GM19035 (cell line): ENCODE measurements around the gene AGL.
"Not testable (repeated sequence)": the region's sequence is repeated elsewhere in the genome, so short reads cannot be mapped to it uniquely, and the experiment has no call there.

Source experiments
- ATAC-seq: cut with Tn5 transposase; IDR thresholded peaks from one replicate; pipeline ENCODE4 v1.9.1; 2021; ENCODE audit not compliant: unreplicated experiment

AGL gene

DNA sequence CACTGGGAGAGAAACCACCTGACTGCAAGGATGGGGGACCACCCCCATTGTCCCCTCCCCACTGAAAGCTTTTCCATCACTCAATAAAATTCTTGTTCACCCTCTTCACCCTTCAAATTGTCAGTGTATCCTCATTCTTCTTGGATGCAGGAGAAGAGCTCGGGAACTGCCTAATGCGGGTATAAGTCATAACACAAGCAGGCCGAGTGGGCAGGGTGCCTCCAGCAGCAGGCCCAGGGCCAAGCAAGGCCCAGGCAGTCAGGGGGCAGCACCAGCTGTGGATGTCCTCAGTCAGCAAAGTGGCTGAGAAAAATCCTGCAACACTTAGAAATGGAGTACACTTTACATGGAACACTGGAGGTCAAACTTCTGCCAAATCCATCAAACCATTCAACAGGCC is 85.9 kb downstream of the AGL start:
- ATAC-seq = no peak

DNA sequence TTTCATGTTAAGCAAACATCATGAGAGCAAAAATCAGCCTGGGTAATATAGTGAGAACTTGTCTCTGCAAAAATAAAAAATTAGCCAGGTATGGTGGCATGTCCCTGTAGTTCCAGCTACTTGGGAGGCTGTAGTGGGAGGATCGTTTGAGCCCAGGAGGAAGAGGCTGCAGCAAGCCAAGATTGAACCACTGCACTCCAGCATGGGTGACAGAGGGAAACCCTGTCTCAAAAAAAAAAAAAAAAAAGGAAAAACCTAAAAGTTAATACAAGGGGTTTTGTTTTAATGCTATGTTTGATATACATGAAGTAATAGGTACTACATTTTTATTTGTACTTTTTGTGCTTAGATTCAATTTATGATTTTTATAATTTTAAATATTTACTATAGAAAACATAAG is 92.6 kb downstream of the AGL start:
- no peak for ATAC-seq

- no peak for ATAC-seq
Observed at GRCh38 chr1:99943223-99943794, 93.1 kb downstream of the AGL start.

DNA sequence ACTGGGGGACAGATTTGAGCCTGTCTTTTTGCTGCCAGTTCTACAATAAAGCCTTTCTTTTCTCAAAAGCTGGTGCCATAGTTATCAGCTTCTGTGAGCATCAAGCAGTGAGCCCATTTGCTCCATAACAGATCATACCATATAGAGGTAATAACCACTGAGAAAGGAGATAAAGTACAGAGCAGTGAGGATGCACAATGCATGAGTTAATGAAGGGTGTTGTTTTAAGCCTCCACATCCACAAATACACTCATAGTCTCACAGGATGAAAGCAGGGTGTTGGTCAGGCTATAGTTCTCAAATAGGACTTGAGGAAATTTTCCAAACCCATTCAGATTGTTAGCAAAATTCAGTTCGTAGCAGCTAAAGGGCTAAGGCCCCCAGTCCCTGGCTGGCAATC is 94.0 kb downstream of the AGL start:
- ATAC-seq = no peak

- no peak for ATAC-seq
Observed at GRCh38 chr1:99945174-99945573, 95.0 kb downstream of the AGL start.

DNA sequence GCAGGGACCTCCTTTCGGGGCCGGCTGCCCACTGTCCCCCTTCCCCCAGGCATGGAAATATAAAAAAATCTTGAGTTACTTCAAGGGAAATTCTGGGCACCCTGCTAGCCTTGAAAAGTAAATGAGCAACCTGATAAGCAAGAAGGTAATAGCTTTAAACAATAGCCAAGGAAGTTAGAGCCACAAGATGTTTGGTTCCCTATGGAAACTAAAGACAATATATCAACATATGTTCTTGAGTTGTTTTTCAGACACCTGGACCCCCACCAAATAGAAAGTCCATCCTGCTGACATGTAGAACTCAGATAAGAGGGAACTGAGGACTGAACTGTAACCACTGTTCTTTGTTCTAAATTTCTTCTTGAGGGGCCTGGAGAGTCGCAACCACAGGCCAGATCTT is 100.3 kb downstream of the AGL start:
- ATAC-seq = no peak

- no peak for ATAC-seq
Observed at GRCh38 chr1:99952522-99952921, 102.4 kb downstream of the AGL start.

GRCh38 chr1:99955375-99955774 is 105.2 kb downstream of the AGL start:
- ATAC-seq = no peak

GRCh38 chr1:99956755-99957154 is 106.6 kb downstream of the AGL start:
- ATAC-seq = no peak

- no peak for ATAC-seq
Observed at GRCh38 chr1:99957818-99958217, 107.7 kb downstream of the AGL start.

DNA sequence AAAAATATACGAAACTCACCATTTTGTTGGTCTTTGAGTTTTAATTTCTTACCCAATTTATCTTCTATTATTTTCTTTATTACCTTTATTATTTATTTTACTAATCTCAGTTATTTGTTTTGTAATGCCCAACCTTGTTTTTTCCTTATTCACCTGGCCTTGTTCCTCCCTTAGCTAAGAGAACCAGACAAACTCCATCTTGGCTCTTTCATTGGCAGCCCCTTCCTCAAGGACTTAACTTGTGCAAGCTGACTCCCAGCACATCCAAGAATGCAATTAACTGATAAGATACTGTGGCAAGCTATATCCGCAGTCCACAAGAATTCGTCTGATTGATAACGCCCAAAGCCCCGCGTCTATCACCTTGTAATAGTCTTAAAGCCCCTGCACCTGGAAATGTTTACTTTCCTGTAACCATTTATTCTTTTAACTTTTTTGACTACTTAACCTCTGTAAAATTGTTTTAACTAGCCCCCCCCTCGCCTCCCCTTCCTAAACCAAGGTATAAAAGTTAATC is 109.1 kb downstream of the AGL start:
- ATAC-seq = not testable (repeated sequence)

- ATAC-seq = not testable (repeated sequence)
Observed at GRCh38 chr1:99960260-99960659, 110.1 kb downstream of the AGL start.

DNA sequence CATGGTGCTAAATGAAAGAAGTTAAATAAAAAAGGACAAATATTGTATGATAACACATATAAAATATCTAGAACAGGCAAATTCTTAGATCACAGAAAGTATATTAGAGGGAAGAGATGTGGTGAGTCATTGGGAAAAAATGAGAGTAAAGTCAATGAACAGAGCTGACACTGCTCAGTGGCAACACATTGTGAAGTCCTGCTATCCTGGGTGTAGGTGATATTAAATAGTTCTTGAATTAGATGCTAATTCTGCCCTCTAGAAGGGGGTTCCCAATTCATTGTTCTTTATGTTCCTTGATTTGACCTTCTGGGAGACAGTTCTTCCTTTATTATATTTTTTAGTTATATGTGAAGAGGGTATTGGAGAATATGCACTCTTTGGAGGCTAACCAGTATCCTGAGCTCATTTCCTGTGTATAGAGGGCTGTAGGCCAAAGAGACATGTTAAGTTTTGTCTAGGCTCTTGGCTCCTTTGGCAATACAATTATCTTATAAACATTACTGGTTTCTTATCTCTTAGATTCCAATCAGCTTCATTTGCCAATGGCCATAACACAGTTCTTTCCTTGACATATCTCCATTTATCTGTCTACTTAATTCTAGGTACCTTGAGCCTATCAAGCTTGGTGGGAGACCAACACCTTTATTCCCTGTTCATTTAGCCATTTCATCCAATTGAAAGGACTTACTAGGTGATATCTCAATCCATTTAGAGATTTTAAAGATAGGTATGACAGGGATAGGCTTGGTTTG is 113.1 kb downstream of the AGL start:
- no peak for ATAC-seq

GRCh38 chr1:99964806-99965205 is 114.6 kb downstream of the AGL start:
- no peak for ATAC-seq

GRCh38 chr1:99965646-99966375 is 115.7 kb downstream of the AGL start:
- ATAC-seq = no peak

DNA sequence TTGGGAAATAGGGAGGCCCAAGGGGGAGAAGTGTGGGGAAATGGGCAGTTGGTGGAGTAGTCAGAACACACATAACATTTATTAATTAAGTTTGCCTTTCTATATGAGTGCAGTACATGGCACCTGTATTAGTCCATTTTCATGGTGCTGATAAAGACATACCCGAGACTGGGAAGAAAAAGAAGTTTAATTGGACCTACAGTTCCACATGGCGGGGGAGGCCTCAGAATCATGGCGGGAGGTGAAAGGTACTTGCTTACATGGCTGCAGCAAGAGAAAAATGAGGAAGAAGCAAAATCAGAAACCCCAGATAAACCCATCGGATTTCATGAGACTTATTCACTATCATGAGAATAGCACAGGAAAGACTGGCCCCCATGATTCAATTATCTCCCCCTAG is 118.1 kb downstream of the AGL start:
- ATAC-seq = no peak

DNA sequence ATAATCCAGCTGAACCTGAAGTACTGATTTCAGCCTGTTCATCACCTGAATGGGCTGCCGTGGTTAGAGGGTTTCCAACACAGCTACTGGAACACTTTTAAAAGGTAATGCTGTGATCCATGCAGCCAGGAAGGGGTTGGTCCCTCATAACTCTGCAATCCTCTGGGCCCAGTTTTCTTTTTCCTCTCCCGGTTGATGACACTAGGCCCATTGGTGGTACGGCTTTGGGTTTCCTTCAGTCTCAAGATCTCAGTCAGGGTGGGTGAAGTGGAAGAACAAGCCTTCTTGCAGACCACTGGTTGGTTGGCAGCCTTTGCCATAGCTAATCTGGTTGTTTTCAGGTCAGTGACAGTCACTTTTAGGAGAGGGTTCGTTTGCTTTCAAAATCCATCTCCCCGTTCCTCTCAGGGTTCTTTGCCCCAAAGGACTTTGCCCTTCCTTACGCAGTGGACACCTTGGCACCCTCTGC is 119.1 kb downstream of the AGL start:
- ATAC-seq = peak; percentile 15

DNA sequence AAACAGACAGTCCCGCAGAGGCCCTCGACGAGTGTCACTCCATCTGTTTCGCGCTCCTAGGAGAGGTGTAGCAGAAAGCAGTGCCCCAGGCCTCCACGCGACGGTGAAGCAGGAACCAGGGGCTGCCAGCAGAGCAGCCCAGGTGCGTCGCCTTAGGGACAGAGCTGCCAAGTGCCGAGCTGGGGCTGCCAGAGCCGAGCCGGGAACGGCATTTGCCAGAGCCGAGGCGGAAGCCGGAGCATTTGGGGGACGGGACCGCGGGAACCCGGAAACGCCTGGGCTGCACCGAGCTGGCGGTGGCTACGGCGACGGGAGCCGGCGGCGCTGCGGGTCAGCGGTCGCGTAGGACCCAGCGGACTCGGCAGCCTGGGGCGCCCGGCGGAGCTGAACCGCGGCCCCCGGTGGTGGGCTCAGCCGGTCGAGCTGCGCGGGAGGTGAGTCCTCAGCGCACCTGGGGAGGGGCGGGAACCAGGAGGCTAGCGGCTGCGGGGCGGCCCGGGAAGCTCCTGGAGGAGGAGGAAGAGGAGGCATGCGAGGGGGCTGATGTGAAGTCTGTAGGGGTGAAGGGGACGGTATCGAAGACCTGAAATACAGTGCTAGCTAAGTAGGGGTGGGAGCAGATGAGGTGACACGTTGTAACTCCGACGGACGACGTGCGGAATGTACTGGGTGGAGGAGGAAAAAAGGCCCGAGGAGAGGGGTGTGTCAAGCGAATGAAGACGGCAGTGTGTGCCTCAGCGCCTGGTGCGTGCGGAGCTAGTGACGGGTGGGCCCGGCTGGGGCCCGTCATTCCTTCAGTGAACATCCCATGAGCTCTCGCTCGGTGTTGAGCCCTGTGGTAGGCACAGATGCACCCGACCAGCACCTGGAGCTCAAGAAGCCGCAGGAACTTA is 119.8 kb downstream of the AGL start, which contains the start of gene SLC35A3:
Gene SLC35A3, plus strand, starts transcription at position 268 of the 893 bp plus-strand sequence. CDS start 23,559 bp downstream, outside the sequence.
- ATAC-seq = peak; percentile 90

DNA sequence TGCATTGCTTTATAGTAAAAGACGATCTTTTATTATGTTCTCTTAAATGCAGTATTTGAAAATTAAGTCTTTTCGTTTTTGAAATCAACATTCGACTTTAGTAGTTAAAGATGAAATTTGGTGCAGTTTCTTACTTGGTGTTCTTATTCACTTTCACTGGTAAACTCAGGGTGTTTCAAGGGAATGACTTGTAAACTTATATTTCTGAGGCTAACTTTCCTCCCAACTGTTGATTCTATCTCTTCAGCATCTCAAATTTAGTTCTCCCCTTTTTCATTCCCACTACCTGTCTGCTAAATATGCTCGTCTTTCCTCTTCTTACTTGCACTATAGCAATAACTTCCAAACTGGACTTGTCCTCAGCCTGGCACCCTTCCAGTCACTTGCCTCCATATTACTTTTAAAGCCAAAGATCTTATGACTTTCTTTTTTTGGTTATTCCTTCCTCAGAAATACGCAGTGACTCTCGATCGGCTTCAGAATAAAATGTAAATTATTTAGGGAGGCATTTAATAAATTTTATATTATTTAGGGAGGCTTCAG is 120.6 kb downstream of the AGL start:
- no peak for ATAC-seq

- not testable (repeated sequence) for ATAC-seq
Observed at GRCh38 chr1:99972066-99972465, 121.9 kb downstream of the AGL start.
